PC-3 (cell line): Measurements from ENCODE around the gene MAMDC4. TPM values are rescaled to one million over a fixed set of nuclear protein-coding genes. Genes with fewer than 3 reads are reported as not detected.

Experiments used
- ATAC-seq: fragments of 200-7000 bp; cut with Tn5 transposase; 2 replicates; pipeline ENCODE4 v1.9.1; 2020; ENCODE audit warnings: mild to moderate bottlenecking, moderate library complexity
- BruUV-seq: library from RNA; stranded (reverse); fragments of 400-500 nt; replicated peaks from 2 replicates; lab custom pipeline; 2021; lab: Mats Ljungman, UMichigan
- CTCF ChIA-PET: fragments of 300-600 bp; sonication (Branson Sonifier 250); formaldehyde crosslinking; loops from one replicate; lab custom pipeline; 2022; ENCODE audit warnings: antibody characterized with exemption; lab: Charles Lee
- POLR2A ChIA-PET: fragments of 300-600 bp; sonication (Branson Sonifier 250); formaldehyde crosslinking; loops from one replicate; lab custom pipeline; 2022; ENCODE audit warnings: antibody characterized with exemption; ENCODE audit not compliant: unreplicated experiment; lab: Charles Lee
- DNase-seq: peaks from one replicate; pipeline ENCODE4 v3.0.0-alpha.2; 2015
- H2AFZ ChIP-seq: fragments of 300-600 bp; sonication (generic); 2 replicates; pipeline ENCODE4 v1.6.0; 2016; ENCODE audit warnings: antibody characterized with exemption, low read length
- H3F3A ChIP-seq: fragments of 300-600 bp; sonication (generic); one replicate; pipeline ENCODE4 v1.6.0; 2017; ENCODE audit warnings: antibody characterized with exemption, low read length, control low read depth, mild to moderate bottlenecking; ENCODE audit not compliant: unreplicated experiment
- H3K27ac ChIP-seq: fragments of 300-600 bp; sonication (generic); 2 replicates; pipeline ENCODE4 v1.5.1; 2016; ENCODE audit warnings: mild to moderate bottlenecking, low read length
- H3K27me3 ChIP-seq: fragments of 300-600 bp; sonication (generic); 2 replicates; pipeline ENCODE4 v1.6.1; 2016; ENCODE audit warnings: low read length, mixed read lengths
- H3K36me3 ChIP-seq: fragments of 300-600 bp; sonication (generic); 2 replicates; pipeline ENCODE4 v1.6.1; 2016; ENCODE audit warnings: low read depth, mixed run types, low read length, mixed read lengths
- H3K4me1 ChIP-seq: fragments of 300-600 bp; sonication (generic); 2 replicates; pipeline ENCODE4 v1.5.1; 2016; ENCODE audit warnings: low read length; ENCODE audit not compliant: insufficient read depth
- H3K4me2 ChIP-seq: fragments of 300-600 bp; sonication (generic); 2 replicates; pipeline ENCODE4 v1.6.0; 2016; ENCODE audit warnings: low read length
- H3K4me3 ChIP-seq: fragments of 300-600 bp; sonication (generic); 2 replicates; pipeline ENCODE4 v1.5.1; 2016; ENCODE audit warnings: mild to moderate bottlenecking, low read length, mixed read lengths
- H3K79me2 ChIP-seq: fragments of 300-600 bp; sonication (generic); 2 replicates; pipeline ENCODE4 v1.6.1; 2017; ENCODE audit warnings: low read length, mixed read lengths
- H3K9ac ChIP-seq: fragments of 300-600 bp; sonication (generic); 2 replicates; pipeline ENCODE4 v1.6.0; 2016; ENCODE audit warnings: mild to moderate bottlenecking, low read length
- H3K9me2 ChIP-seq: fragments of 300-600 bp; sonication (generic); replicated peaks from 2 replicates; pipeline ENCODE4 v1.6.1; 2016; ENCODE audit warnings: mixed run types, low read length, mixed read lengths
- H3K9me3 ChIP-seq: fragments of 300-600 bp; sonication (generic); 2 replicates; pipeline ENCODE4 v1.6.1; 2016; ENCODE audit warnings: low read length, mixed read lengths
- H4K20me1 ChIP-seq: fragments of 300-600 bp; sonication (generic); 2 replicates; pipeline ENCODE4 v1.6.1; 2016; ENCODE audit warnings: low read length, mixed read lengths
- CTCF ChIP-seq: fragments of 300-600 bp; sonication (generic); conservative IDR thresholded peaks from 2 replicates; pipeline ENCODE4 v1.5.1; 2017; ENCODE audit warnings: antibody characterized with exemption, low read depth, mild to moderate bottlenecking, low read length
- EZH2 ChIP-seq: fragments of 300-600 bp; sonication (generic); IDR thresholded peaks from one replicate; pipeline ENCODE4 v1.6.1; 2017; ENCODE audit warnings: antibody characterized with exemption, mild to moderate bottlenecking, low read length; ENCODE audit not compliant: unreplicated experiment
- EZH2phosphoT487 ChIP-seq: fragments of 300-600 bp; sonication (generic); IDR thresholded peaks from 2 replicates; pipeline ENCODE4 v1.6.1; 2018; ENCODE audit warnings: mild to moderate bottlenecking, antibody characterized with exemption, low read length, borderline replicate concordance
- intact Hi-C: fragments of 100-400 bp; cut with micrococcal nuclease; formaldehyde crosslinking; loops from 2 replicates; pipeline ENCODE4 v1.9.0; 2023
- microRNA-seq: library from miRNA; unstranded; fragments of <30 nt; microRNA quantifications from one replicate; pipeline ENCODE4 v1.1.0, GENCODE V29; 2020; ENCODE audit not compliant: unreplicated experiment
- total RNA-seq: library from RNA; depleted of rRNA; stranded (reverse); fragments of >200 nt; gene quantifications from 2 replicates; pipeline ENCODE4 v1.2.3, GENCODE V29; 2014; rRNA removed

The MAMDC4 gene
- total RNA-seq, 1 experiment from 2014 or later: 3.0 TPM

- no TSS peak for BruUV-seq
- H3K4me1 ChIP-seq: peaks cover 8% of the 10 kb centered on the region
- intact Hi-C loops: no loop called here
- TF ChIP-seq CTCF: no peak
- TF ChIP-seq EZH2phosphoT487: no peak
- TF ChIP-seq EZH2: no peak
- no peaks in the 10 kb centered on the region for H3F3A ChIP-seq
- no peaks in the 10 kb centered on the region for H3K9me3 ChIP-seq
- no peak overlapping the region for H2AFZ ChIP-seq
- no peak overlapping the region for H3K27ac ChIP-seq
- no peaks in the 10 kb centered on the region for H4K20me1 ChIP-seq
- no peak overlapping the region for H3K4me3 ChIP-seq
- DNase-seq: no peak
- H3K9me2 ChIP-seq: no peaks in the 10 kb centered on the region
- 0 out of 2 replicates have a peak, but pooled peaks cover 6% of the 10 kb centered on the region for H3K79me2 ChIP-seq
- ChIA-PET POLR2A (no interaction called here), CTCF (no interaction called here)
- H3K4me2 ChIP-seq: no peak overlapping the region
- H3K36me3 ChIP-seq: peaks cover 5% of the 10 kb centered on the region; the same call in 1 of the 2 replicates
- no peaks in the 10 kb centered on the region for H3K27me3 ChIP-seq
- no peak overlapping the region for H3K9ac ChIP-seq
- no peak for ATAC-seq
Observed at GRCh38 chr9:136907011-136907914, 55.1 kb downstream of the MAMDC4 start.

Small RNA genes within 50 kb of the gene (microRNA-seq; reads per million reads assigned to microRNA genes)
- not detected for gene MIR4292
- gene MIR4479: 1.0 reads per million

Other genes with a start within 250 kb of the MAMDC4 start
- 23.1 and 29.5 TPM in 2 replicates for gene EGFL7, start 189.4 kb upstream of the MAMDC4 start, total RNA-seq
- gene AGPAT2, start 164.9 kb upstream of the MAMDC4 start, total RNA-seq: 103 and 106 TPM in 2 replicates
- 19.5 and 26.3 TPM in 2 replicates for gene DIPK1B, start 139.8 kb upstream of the MAMDC4 start, total RNA-seq
- gene LCN10, start 109.4 kb upstream of the MAMDC4 start, total RNA-seq: not detected in 2 replicates
- not detected in 2 replicates for gene LCN6, start 103.8 kb upstream of the MAMDC4 start, total RNA-seq
- gene LCN8, start 94.1 kb upstream of the MAMDC4 start, total RNA-seq: not detected in 2 replicates
- not detected in 2 replicates for gene LCN15, start 87.8 kb upstream of the MAMDC4 start, total RNA-seq
- 94.6 and 101 TPM in 2 replicates for gene TMEM141, start 61.0 kb upstream of the MAMDC4 start, total RNA-seq
- 0.87 and 1.2 TPM in 2 replicates for gene CCDC183, start 56.0 kb upstream of the MAMDC4 start, total RNA-seq
- gene RABL6, start 44.4 kb upstream of the MAMDC4 start, total RNA-seq: 84.3 and 113 TPM in 2 replicates
- gene AJM1, start 9.9 kb upstream of the MAMDC4 start, total RNA-seq: 1.4 and 2.6 TPM in 2 replicates
- 83.2 and 111 TPM in 2 replicates for gene PHPT1, start 2.9 kb upstream of the MAMDC4 start, total RNA-seq
- gene EDF1, start 14.0 kb downstream of the MAMDC4 start, total RNA-seq: 544 and 562 TPM in 2 replicates
- gene TRAF2, start 34.2 kb downstream of the MAMDC4 start, total RNA-seq: 11.5 and 25.4 TPM in 2 replicates
- gene FBXW5, start 92.4 kb downstream of the MAMDC4 start, total RNA-seq: 138 and 159 TPM in 2 replicates
- 0.77 TPM in 1 of 2 replicates, not detected in the other for gene C8G, start 92.9 kb downstream of the MAMDC4 start, total RNA-seq
- gene LCN12, start 99.9 kb downstream of the MAMDC4 start, total RNA-seq: 0.55 TPM in 1 of 2 replicates, not detected in the other
- gene PTGDS, start 125.2 kb downstream of the MAMDC4 start, total RNA-seq: not detected in 2 replicates
- not detected in 2 replicates for gene LCNL1, start 130.6 kb downstream of the MAMDC4 start, total RNA-seq
- gene PAXX, start 140.1 kb downstream of the MAMDC4 start, total RNA-seq: 113 and 137 TPM in 2 replicates
- gene CLIC3, start 144.2 kb downstream of the MAMDC4 start, total RNA-seq: 1.4 and 4.3 TPM in 2 replicates
- gene ABCA2, start 175.9 kb downstream of the MAMDC4 start, total RNA-seq: 25.9 and 31.5 TPM in 2 replicates
- gene FUT7, start 179.7 kb downstream of the MAMDC4 start, total RNA-seq: not detected in 2 replicates
- gene NPDC1, start 193.8 kb downstream of the MAMDC4 start, total RNA-seq: 25.4 and 33.3 TPM in 2 replicates
- 0.92 and 1.3 TPM in 2 replicates for gene ENTPD2, start 201.7 kb downstream of the MAMDC4 start, total RNA-seq
- gene SAPCD2, start 218.2 kb downstream of the MAMDC4 start, total RNA-seq: 98.4 and 134 TPM in 2 replicates
- gene UAP1L1, start 225.2 kb downstream of the MAMDC4 start, total RNA-seq: 5.0 and 6.4 TPM in 2 replicates
- gene MAN1B1, start 234.6 kb downstream of the MAMDC4 start, total RNA-seq: 65.5 and 71.6 TPM in 2 replicates